ENCODE results near the gene SPRING1. TPM values are rescaled to one million over a fixed set of nuclear protein-coding genes. Genes with fewer than 3 reads are reported as not detected.

SPRING1 gene
- total and polyA plus RNA-seq, 2 of the 4 experiments (the other 2 are of a cell fraction) = 12.4 to 14.0 TPM

DNA sequence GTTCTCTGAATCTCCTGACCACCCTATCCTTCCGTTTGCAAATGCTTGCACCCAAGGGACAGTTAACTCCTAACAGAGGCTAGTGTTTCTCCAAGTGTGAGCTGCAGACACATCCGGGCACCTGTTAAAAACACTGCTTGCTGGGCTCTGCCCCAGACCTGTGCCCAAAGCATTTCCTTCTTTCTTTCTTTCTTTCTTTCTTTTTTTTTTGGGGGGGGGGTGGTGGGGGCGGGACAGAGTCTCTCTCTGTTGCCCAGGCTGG lies 42.5 kb downstream of the SPRING1 start:
- ATAC-seq (ENCODE audit: low read depth) (no peak), DNase-seq (no peak)
- no peak overlapping the region for H3K56ac ChIP-seq (ENCODE audit: extremely low read depth, insufficient read depth, low read length)
- H2BK120ac ChIP-seq (ENCODE audit: low read depth, low read length) = no peak overlapping the region
- no CpG with 5 or more reads among the region's 3 CpGs for WGBS, 2 experiments (ENCODE audit: extremely low coverage in 2 of 2, insufficient read length in 1 of 2)
- intact Hi-C loops (cut with micrococcal nuclease) (no loop called here), dilution Hi-C loops (cut with HindIII; ENCODE audit: low sequenced_read_pairs, unreplicated experiment) (no loop called here), in situ Hi-C loops (cut with MboI; ENCODE audit: low sequenced_read_pairs) (loop anchor here (10.0 kb wide), 1 partner anchor 701 kb away; no protein-coding TSS in a partner anchor)
- no peak overlapping the region for H2AFZ ChIP-seq (replicated peaks; ENCODE audit: low read length, poor library complexity)
- H2AK9ac ChIP-seq (replicated peaks; ENCODE audit: low read depth, low read length, poor library complexity) = no peak overlapping the region
- H3K9me1 ChIP-seq (ENCODE audit: insufficient read depth, low read length) = peaks cover 4% of the 10 kb centered on the region; the same call in 1 of the 2 replicates
- H3K36me3 ChIP-seq (ENCODE audit: control insufficient read depth, insufficient read depth, low read length) = no peaks in the 10 kb centered on the region
- TF ChIP-seq MAFK (IDR thresholded peaks at IDR 0.05; ENCODE audit: low read depth, low read length) (no peak), MAZ (IDR thresholded peaks at IDR 0.05; ENCODE audit: borderline replicate concordance, low read depth, low read length) (no peak), BHLHE40 (IDR thresholded peaks at IDR 0.05; ENCODE audit: low read depth, low read length) (no peak), CHD1 (IDR thresholded peaks at IDR 0.05; ENCODE audit: low read depth, low read length) (no peak), RCOR1 (IDR thresholded peaks at IDR 0.05; ENCODE audit: insufficient replicate concordance, low read length) (no peak), RFX5 (IDR thresholded peaks at IDR 0.05; ENCODE audit: low read depth, low read length) (no peak), SMC3 (IDR thresholded peaks at IDR 0.05; ENCODE audit: low read depth, low read length) (no peak), MXI1 (IDR thresholded peaks at IDR 0.05; ENCODE audit: borderline replicate concordance, low read depth, low read length) (no peak), CEBPB (IDR thresholded peaks at IDR 0.05; ENCODE audit: low read depth, low read length) (no peak)
- TF ChIP-seq, protein P1, sequence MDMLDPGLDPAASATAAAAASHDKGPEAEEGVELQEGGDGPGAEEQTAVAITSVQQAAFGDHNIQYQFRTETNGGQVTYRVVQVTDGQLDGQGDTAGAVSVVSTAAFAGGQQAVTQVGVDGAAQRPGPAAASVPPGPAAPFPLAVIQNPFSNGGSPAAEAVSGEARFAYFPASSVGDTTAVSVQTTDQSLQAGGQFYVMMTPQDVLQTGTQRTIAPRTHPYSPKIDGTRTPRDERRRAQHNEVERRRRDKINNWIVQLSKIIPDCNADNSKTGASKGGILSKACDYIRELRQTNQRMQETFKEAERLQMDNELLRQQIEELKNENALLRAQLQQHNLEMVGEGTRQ (IDR thresholded peaks at IDR 0.05; ENCODE audit: low read depth, low read length) = no peak
- TF ChIP-seq, protein P2, sequence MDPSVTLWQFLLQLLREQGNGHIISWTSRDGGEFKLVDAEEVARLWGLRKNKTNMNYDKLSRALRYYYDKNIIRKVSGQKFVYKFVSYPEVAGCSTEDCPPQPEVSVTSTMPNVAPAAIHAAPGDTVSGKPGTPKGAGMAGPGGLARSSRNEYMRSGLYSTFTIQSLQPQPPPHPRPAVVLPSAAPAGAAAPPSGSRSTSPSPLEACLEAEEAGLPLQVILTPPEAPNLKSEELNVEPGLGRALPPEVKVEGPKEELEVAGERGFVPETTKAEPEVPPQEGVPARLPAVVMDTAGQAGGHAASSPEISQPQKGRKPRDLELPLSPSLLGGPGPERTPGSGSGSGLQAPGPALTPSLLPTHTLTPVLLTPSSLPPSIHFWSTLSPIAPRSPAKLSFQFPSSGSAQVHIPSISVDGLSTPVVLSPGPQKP (IDR thresholded peaks at IDR 0.05; ENCODE audit: borderline replicate concordance, low read depth, low read length) = no peak
- H3K4ac ChIP-seq (ENCODE audit: low read depth, low read length) = no peak overlapping the region
- POLR2A ChIA-PET (ENCODE audit: unreplicated experiment) = no interaction called here
- H3K79me1 ChIP-seq (ENCODE audit: low read depth in 1 of 2, low read length in 2 of 2) = no peaks in the 10 kb centered on the region
- H3K4me3 ChIP-seq (ENCODE audit: insufficient read depth, low read depth, low read length) = no peak overlapping the region
- no peaks in the 10 kb centered on the region; the same call in 1 of the 2 replicates for H3K9me3 ChIP-seq (ENCODE audit: control insufficient read depth, insufficient read depth, low read length)
- H2AK5ac ChIP-seq (ENCODE audit: low read depth, low read length) = no peak overlapping the region
- BruUV-seq (replicated peaks) = no TSS peak
- no peak overlapping the region for H4K5ac ChIP-seq (ENCODE audit: low read depth, low read length)
- no peak overlapping the region for H3K27ac ChIP-seq (ENCODE audit: insufficient read depth, low read length)
- no peak overlapping the region for H2BK20ac ChIP-seq (ENCODE audit: low read depth, low read length)
- no peak overlapping the region for H4K91ac ChIP-seq (ENCODE audit: insufficient read depth, low read depth, low read length)
- H4K20me1 ChIP-seq (ENCODE audit: insufficient read depth, low read length) = no peaks in the 10 kb centered on the region
- no peak overlapping the region for H3K18ac ChIP-seq (ENCODE audit: low read depth, low read length)
- CTCF ChIA-PET = no interaction called here
- no peak overlapping the region for H3K23ac ChIP-seq (ENCODE audit: low read depth, low read length)
- H3K4me2 ChIP-seq (ENCODE audit: low read depth, low read length) = no peak overlapping the region
- no peak overlapping the region for H2BK5ac ChIP-seq (ENCODE audit: low read depth, low read length, poor library complexity, severe bottlenecking)
- H4K8ac ChIP-seq (ENCODE audit: low read depth in 2 of 2, low read length in 2 of 2) = no peak overlapping the region
- no peak overlapping the region for H3K14ac ChIP-seq (replicated peaks; ENCODE audit: low read depth, low read length)
- H3K27me3 ChIP-seq (ENCODE audit: control insufficient read depth, insufficient read depth, low read length) = peaks cover 59% of the 10 kb centered on the region
- no peak overlapping the region for H3K9ac ChIP-seq (ENCODE audit: low read depth, low read length)
- H3K4me1 ChIP-seq (ENCODE audit: control insufficient read depth, insufficient read depth, low read length) = no peaks in the 10 kb centered on the region; the same call in 1 of the 2 replicates
- no peak overlapping the region for H2BK15ac ChIP-seq (ENCODE audit: low read depth, low read length)
